ENCODE data around the gene SCUBE1. TPM values are rescaled to one million over a fixed set of nuclear protein-coding genes. Genes with fewer than 3 reads are reported as not detected.

The SCUBE1 gene
- polyA plus RNA-seq, 1 of the 3 experiments (the other 2 are of a cell fraction) = 0.56 TPM

GRCh38 chr22:43370036-43370435, 26.9 kb upstream of the SCUBE1 start:
- no peak overlapping the region for H3K27ac ChIP-seq (ENCODE audit: low read depth in 2 of 2, low read length in 1 of 2)
- H3K9ac ChIP-seq = no peak overlapping the region
- no peaks in the 10 kb centered on the region for H3K9me2 ChIP-seq
- H3F3A ChIP-seq (replicated peaks; ENCODE audit: insufficient read depth) = no peaks in the 10 kb centered on the region
- POLR2A ChIA-PET = no interaction called here
- TF ChIP-seq FOXJ3 (CRISPR knock-in tag; IDR thresholded peaks at IDR 0.05) (no peak), NRF1 (IDR thresholded peaks at IDR 0.05; ENCODE audit: low read depth, low read length) (no peak), TCF12 (IDR thresholded peaks at IDR 0.05) (no peak), MEF2A (IDR thresholded peaks at IDR 0.05; ENCODE audit: borderline replicate concordance, low read depth) (no peak), FOXM1 (IDR thresholded peaks at IDR 0.05; ENCODE audit: low read depth) (no peak), NFIC (IDR thresholded peaks at IDR 0.05; ENCODE audit: borderline replicate concordance) (no peak), RFX5 (IDR thresholded peaks at IDR 0.05; ENCODE audit: low read length) (no peak), RAD21 (IDR thresholded peaks at IDR 0.05; ENCODE audit: low read length) (no peak), REST (IDR thresholded peaks at IDR 0.05; ENCODE audit: low read depth, low read length) (no peak)
- H2AFZ ChIP-seq (ENCODE audit: low read depth) = no peak overlapping the region
- no peak for DNase-seq
- WGBS (ENCODE audit: low lambda C conversion rate) = 50% methylated on average over 2 of the region's 9 CpGs
- H3K27me3 ChIP-seq (ENCODE audit: insufficient read depth) = no peaks in the 10 kb centered on the region
- H3K79me2 ChIP-seq (ENCODE audit: insufficient read depth) = no peaks in the 10 kb centered on the region
- no peaks in the 10 kb centered on the region for H3K36me3 ChIP-seq (replicated peaks in 1 of 2; ENCODE audit: control insufficient read depth in 1 of 2, insufficient read depth in 2 of 2, low read length in 1 of 2)
- H3K4me1 ChIP-seq (ENCODE audit: control insufficient read depth in 1 of 2, insufficient read depth in 2 of 2, low read depth in 1 of 2, low read length in 1 of 2) = no peaks in the 10 kb centered on the region
- H4K20me1 ChIP-seq (ENCODE audit: insufficient read depth) = no peaks in the 10 kb centered on the region
- H3K4me2 ChIP-seq = no peak overlapping the region
- no peaks in the 10 kb centered on the region for H3K9me3 ChIP-seq
- H3K4me3 ChIP-seq (ENCODE audit: low read depth in 2 of 2, low read length in 1 of 2) = no peak overlapping the region
- CTCF ChIA-PET = interaction anchor here (0.9 kb wide), 1 partner anchor 24 kb away, joined by 3 read pairs; no protein-coding TSS in a partner anchor

- H3K27ac ChIP-seq (ENCODE audit: low read depth in 2 of 2, low read length in 1 of 2) = no peak overlapping the region
- no peaks in the 10 kb centered on the region for H3K9me2 ChIP-seq
- TF ChIP-seq CTCF (IDR thresholded peaks at IDR 0.05) (no peak), RCOR1 (IDR thresholded peaks at IDR 0.05; ENCODE audit: low read length) (no peak), PBX3 (IDR thresholded peaks at IDR 0.05) (no peak), FOXM1 (IDR thresholded peaks at IDR 0.05; ENCODE audit: low read depth) (no peak), USF1 (IDR thresholded peaks at IDR 0.05; ENCODE audit: borderline replicate concordance, low read depth) (no peak)
- ChIA-PET POLR2A (no interaction called here), CTCF (no interaction called here)
- no peaks in the 10 kb centered on the region for H4K20me1 ChIP-seq (ENCODE audit: insufficient read depth)
- no peaks in the 10 kb centered on the region for H3K9me3 ChIP-seq
- no peak overlapping the region for H2AFZ ChIP-seq (ENCODE audit: low read depth)
- H3K4me3 ChIP-seq (ENCODE audit: low read depth in 2 of 2, low read length in 1 of 2) = no peak overlapping the region
- no peaks in the 10 kb centered on the region for H3K27me3 ChIP-seq (ENCODE audit: insufficient read depth)
- no peaks in the 10 kb centered on the region for H3K79me2 ChIP-seq (ENCODE audit: insufficient read depth)
- DNase-seq = no peak
- H3K9ac ChIP-seq = no peak overlapping the region
- no peaks in the 10 kb centered on the region for H3K4me1 ChIP-seq (ENCODE audit: control insufficient read depth in 1 of 2, insufficient read depth in 2 of 2, low read depth in 1 of 2, low read length in 1 of 2)
- H3K4me2 ChIP-seq = no peak overlapping the region
- H3K36me3 ChIP-seq (replicated peaks in 1 of 2; ENCODE audit: control insufficient read depth in 1 of 2, insufficient read depth in 2 of 2, low read length in 1 of 2) = no peaks in the 10 kb centered on the region
- WGBS (ENCODE audit: low lambda C conversion rate) = 65% methylated on average over 4 of the region's 6 CpGs
- no peaks in the 10 kb centered on the region for H3F3A ChIP-seq (replicated peaks; ENCODE audit: insufficient read depth)
Measured at GRCh38 chr22:43365715-43366440, 22.7 kb upstream of the SCUBE1 start.

Measured in SK-N-SH (cell line).